IPS-18c (cell line): Measurements from ENCODE around the gene RPS25.
"Not testable (repeated sequence)": the region's sequence is repeated elsewhere in the genome, so short reads cannot be mapped to it uniquely, and the experiment has no call there.

Source experiments
- H3K4me3 ChIP-seq: 2 replicates; pipeline ENCODE4 v1.7.0; 2013; ENCODE audit warnings: low read depth, mild to moderate bottlenecking, low read length, moderate library complexity; ENCODE audit not compliant: insufficient read depth
- H3K9me3 ChIP-seq: one replicate; pipeline ENCODE4 v1.6.1; 2013; ENCODE audit warnings: mild to moderate bottlenecking, low read length, moderate library complexity; ENCODE audit not compliant: control insufficient read depth, insufficient read depth

RPS25 gene

GRCh38 chr11:119044708-119045107 is 26.6 kb upstream of the RPS25 start:
- peaks cover 4% of the 10 kb centered on the region for H3K9me3 ChIP-seq

GRCh38 chr11:119042927-119043326 is 24.8 kb upstream of the RPS25 start:
- Histone ChIP-seq H3K4me3 (no peak overlapping the region), H3K9me3 (peaks cover 2% of the 10 kb centered on the region)

More at GRCh38 chr11:119044708-119045107, 26.6 kb upstream of the RPS25 start:
- no peak overlapping the region for H3K4me3 ChIP-seq

- peaks cover 2% of the 10 kb centered on the region for H3K9me3 ChIP-seq
These were observed 23.8 kb upstream of the RPS25 start for GRCh38 chr11:119041821-119042514.

GRCh38 chr11:119039471-119039870 is 21.3 kb upstream of the RPS25 start:
- not testable (repeated sequence) for H3K4me3 ChIP-seq, H3K9me3 ChIP-seq

More at GRCh38 chr11:119041821-119042514, 23.8 kb upstream of the RPS25 start:
- no peak overlapping the region for H3K4me3 ChIP-seq

GRCh38 chr11:119038884-119039283 is 20.7 kb upstream of the RPS25 start:
- Histone ChIP-seq H3K9me3 (peaks cover 2% of the 10 kb centered on the region), H3K4me3 (no peak overlapping the region)

GRCh38 chr11:119034813-119035212 is 16.7 kb upstream of the RPS25 start:
- H3K4me3 ChIP-seq, result no peak overlapping the region
- H3K9me3 ChIP-seq, result no peaks in the 10 kb centered on the region

GRCh38 chr11:119033421-119033820 is 15.3 kb upstream of the RPS25 start:
- H3K4me3 ChIP-seq, result not testable (repeated sequence)

GRCh38 chr11:119031912-119032280 is 13.8 kb upstream of the RPS25 start:
- no peaks in the 10 kb centered on the region for H3K9me3 ChIP-seq
- H3K4me3 ChIP-seq, result no peak overlapping the region

More at GRCh38 chr11:119033421-119033820, 15.3 kb upstream of the RPS25 start:
- not testable (repeated sequence) for H3K9me3 ChIP-seq

GRCh38 chr11:119030329-119031047 is 12.3 kb upstream of the RPS25 start, which contains the start of gene SLC37A4:
SLC37A4 (minus strand) TSS chr11:119030877.
- Histone ChIP-seq H3K9me3 (no peaks in the 10 kb centered on the region), H3K4me3 (peak within 1 kb of the TSS; percentile 90)

GRCh38 chr11:119030029-119030328 is 11.8 kb upstream of the RPS25 start:
- Histone ChIP-seq H3K4me3 (peak overlapping the region; percentile 90), H3K9me3 (no peaks in the 10 kb centered on the region)

- Histone ChIP-seq H3K4me3 (peak overlapping the region; percentile 90), H3K9me3 (no peaks in the 10 kb centered on the region)
These were observed 11.3 kb upstream of the RPS25 start for GRCh38 chr11:119029340-119030028.

- Histone ChIP-seq H3K4me3 (peak overlapping the region; percentile 90), H3K9me3 (no peaks in the 10 kb centered on the region)
These were observed 10.9 kb upstream of the RPS25 start for GRCh38 chr11:119029069-119029339.

- H3K9me3 ChIP-seq, result no peaks in the 10 kb centered on the region
- H3K4me3 ChIP-seq, result no peak overlapping the region
These were observed 10.4 kb upstream of the RPS25 start for GRCh38 chr11:119028346-119029068.

- Histone ChIP-seq H3K9me3 (no peaks in the 10 kb centered on the region), H3K4me3 (no peak overlapping the region)
These were observed 9.6 kb upstream of the RPS25 start for GRCh38 chr11:119027561-119028345.

GRCh38 chr11:119026970-119027369 is 8.8 kb upstream of the RPS25 start:
- H3K4me3 ChIP-seq, result no peak overlapping the region
- no peaks in the 10 kb centered on the region for H3K9me3 ChIP-seq

- no peak overlapping the region for H3K4me3 ChIP-seq
- no peaks in the 10 kb centered on the region for H3K9me3 ChIP-seq
These were observed 8.0 kb upstream of the RPS25 start for GRCh38 chr11:119025978-119026766.
